Activated CD4-positive, CD25-positive, alpha-beta regulatory T cell (primary cell): ENCODE data around the gene S1PR5.

ENCODE experiments used
- DNase-seq, 4 experiments: peaks; one replicate each; lab custom pipeline; 2025; lab: John Stamatoyannopoulos, UW

S1PR5 gene

GRCh38 chr19:10516671-10517286, 468 bp downstream of the S1PR5 start:
- no peak for DNase-seq

- DNase-seq: no peak
These were observed 1.2 kb downstream of the S1PR5 start for GRCh38 chr19:10516064-10516385.

GRCh38 chr19:10514211-10515145, 2.8 kb downstream of the S1PR5 start:
- peak in 1 of 4 experiments; percentile 13 for DNase-seq

GRCh38 chr19:10513223-10513622, 4.0 kb downstream of the S1PR5 start:
- no peak for DNase-seq

- peak in 3 of 4 experiments; percentile 17 to 56 (median 23) for DNase-seq
These were observed 6.9 kb downstream of the S1PR5 start for GRCh38 chr19:10510301-10510802.

- no peak for DNase-seq
These were observed 8.5 kb downstream of the S1PR5 start for GRCh38 chr19:10508707-10509106.

GRCh38 chr19:10508036-10508435, 9.2 kb downstream of the S1PR5 start:
- no peak for DNase-seq

GRCh38 chr19:10505583-10506229, 11.5 kb downstream of the S1PR5 start:
- peak; percentile 60 to 79 (median 68) for DNase-seq

- peak in 2 of 4 experiments; percentile 43 to 60 for DNase-seq
These were observed 14.1 kb downstream of the S1PR5 start, which contains the start of gene KEAP1 for GRCh38 chr19:10503002-10503789. KEAP1 (minus strand) TSS chr19:10503356; CDS start chr19:10500033, 3,323 bp downstream.

GRCh38 chr19:10502524-10503001, 14.7 kb downstream of the S1PR5 start:
- DNase-seq: peak; percentile 76 to 85 (median 81)

- peak in 2 of 4 experiments; percentile 37 to 39 for DNase-seq
These were observed 15.2 kb downstream of the S1PR5 start for GRCh38 chr19:10501971-10502523.

- DNase-seq: no peak
These were observed 17.0 kb downstream of the S1PR5 start for GRCh38 chr19:10500247-10500592.

GRCh38 chr19:10499550-10500246, 17.5 kb downstream of the S1PR5 start:
- DNase-seq: no peak

- DNase-seq: no peak
These were observed 19.9 kb downstream of the S1PR5 start for GRCh38 chr19:10497371-10497770.

GRCh38 chr19:10491472-10492047, 25.7 kb downstream of the S1PR5 start:
- DNase-seq: no peak

GRCh38 chr19:10486551-10486950, 30.7 kb downstream of the S1PR5 start:
- DNase-seq: no peak

- DNase-seq: peak; percentile 65 to 74 (median 71)
These were observed 38.3 kb downstream of the S1PR5 start for GRCh38 chr19:10478903-10479384.

GRCh38 chr19:10478476-10478875, 38.8 kb downstream of the S1PR5 start:
- no peak for DNase-seq

- no peak for DNase-seq
These were observed 42.2 kb downstream of the S1PR5 start for GRCh38 chr19:10474962-10475451.

GRCh38 chr19:10473192-10473591, 44.1 kb downstream of the S1PR5 start:
- no peak for DNase-seq
